ENCODE data around the gene ACSL1. TPM values are rescaled to one million over a fixed set of nuclear protein-coding genes. Genes with fewer than 3 reads are reported as not detected.
"Not testable (repeated sequence)": the region's sequence is repeated elsewhere in the genome, so short reads cannot be mapped to it uniquely, and the experiment has no call there.

The ACSL1 gene
- total RNA-seq, 2 donors from 2014 or later, result 3.8 to 5.2 TPM

- 89 to 94% methylated on average over 6 to 7 of the region's 7 CpGs for WGBS, 2 experiments (ENCODE audit: insufficient coverage in 1 of 2, insufficient read length in 1 of 2)
- Mint-ChIP-seq H3K4me3 (no peak overlapping the region), H3K36me3 (ENCODE audit: low read depth) (no peaks in the 10 kb centered on the region), H3K27ac (no peak overlapping the region), H3K27me3 (ENCODE audit: insufficient read depth) (peaks cover 10% of the 10 kb centered on the region), H3K9me3 (no peaks in the 10 kb centered on the region), H3K4me1 (no peaks in the 10 kb centered on the region)
- DNase-seq, result no peak
- Histone ChIP-seq H3K36me3 (ENCODE audit: control insufficient read depth, insufficient read depth, low read length) (no peaks in the 10 kb centered on the region), H3K9me3 (ENCODE audit: control insufficient read depth, low read length) (no peaks in the 10 kb centered on the region), H3K27ac (ENCODE audit: low read depth, low read length) (no peak overlapping the region), H3K9ac (ENCODE audit: extremely low read depth, low read length, poor library complexity, severe bottlenecking) (no peak overlapping the region), H3K27me3 (ENCODE audit: control insufficient read depth, insufficient read depth, low read length, poor library complexity, severe bottlenecking) (no peaks in the 10 kb centered on the region), H3K4me3 (ENCODE audit: low read length) (no peak overlapping the region), H3K4me1 (ENCODE audit: control insufficient read depth, insufficient read depth, low read length) (no peaks in the 10 kb centered on the region)
- no peak for TF ChIP-seq CTCF (conservative IDR thresholded peaks at IDR 0.05)
Measured at GRCh38 chr4:184845367-184846021, 19.7 kb upstream of the ACSL1 start.

GRCh38 chr4:184844742-184845141 lies 19.0 kb upstream of the ACSL1 start:
- Mint-ChIP-seq H3K27me3 (ENCODE audit: insufficient read depth) (peaks cover 10% of the 10 kb centered on the region), H3K4me1 (no peaks in the 10 kb centered on the region), H3K4me3 (no peak overlapping the region), H3K36me3 (ENCODE audit: low read depth) (no peaks in the 10 kb centered on the region), H3K27ac (no peak overlapping the region), H3K9me3 (no peaks in the 10 kb centered on the region)
- H3K27me3 ChIP-seq (ENCODE audit: control insufficient read depth, insufficient read depth, low read length, poor library complexity, severe bottlenecking), result no peaks in the 10 kb centered on the region
- no peak overlapping the region for H3K9ac ChIP-seq (ENCODE audit: extremely low read depth, low read length, poor library complexity, severe bottlenecking)
- no peaks in the 10 kb centered on the region for H3K36me3 ChIP-seq (ENCODE audit: control insufficient read depth, insufficient read depth, low read length)
- DNase-seq, result no peak
- H3K27ac ChIP-seq (ENCODE audit: low read depth, low read length), result no peak overlapping the region
- H3K4me1 ChIP-seq (ENCODE audit: control insufficient read depth, insufficient read depth, low read length), result no peaks in the 10 kb centered on the region
- H3K9me3 ChIP-seq (ENCODE audit: control insufficient read depth, low read length), result no peaks in the 10 kb centered on the region
- no peak for TF ChIP-seq CTCF (conservative IDR thresholded peaks at IDR 0.05)
- H3K4me3 ChIP-seq (ENCODE audit: low read length), result no peak overlapping the region
- WGBS, 2 experiments (ENCODE audit: insufficient coverage in 1 of 2, insufficient read length in 1 of 2), result 67% methylated on average over 1 of the region's 1 CpG; no CpG with 5 or more reads in 1 of the 2 experiments

GRCh38 chr4:184843984-184844554 lies 18.3 kb upstream of the ACSL1 start:
- H3K9me3 Mint-ChIP-seq, result no peaks in the 10 kb centered on the region
- H3K9me3 ChIP-seq (ENCODE audit: control insufficient read depth, low read length), result no peaks in the 10 kb centered on the region
- WGBS, 2 experiments (ENCODE audit: insufficient coverage in 1 of 2, insufficient read length in 1 of 2), result 88 to 89% methylated on average over 13 to 16 of the region's 16 CpGs
- no peaks in the 10 kb centered on the region for H3K4me1 Mint-ChIP-seq
- no peak overlapping the region for H3K9ac ChIP-seq (ENCODE audit: extremely low read depth, low read length, poor library complexity, severe bottlenecking)
- no peak overlapping the region for H3K4me3 Mint-ChIP-seq
- no peaks in the 10 kb centered on the region for H3K36me3 Mint-ChIP-seq (ENCODE audit: low read depth)
- no peaks in the 10 kb centered on the region for H3K36me3 ChIP-seq (ENCODE audit: control insufficient read depth, insufficient read depth, low read length)
- H3K4me3 ChIP-seq (ENCODE audit: low read length), result no peak overlapping the region
- H3K27me3 ChIP-seq (ENCODE audit: control insufficient read depth, insufficient read depth, low read length, poor library complexity, severe bottlenecking), result no peaks in the 10 kb centered on the region
- no peak overlapping the region for H3K27ac Mint-ChIP-seq
- peaks cover 10% of the 10 kb centered on the region for H3K27me3 Mint-ChIP-seq (ENCODE audit: insufficient read depth)
- no peak for TF ChIP-seq CTCF (conservative IDR thresholded peaks at IDR 0.05)
- H3K4me1 ChIP-seq (ENCODE audit: control insufficient read depth, insufficient read depth, low read length), result no peaks in the 10 kb centered on the region
- DNase-seq, result no peak
- H3K27ac ChIP-seq (ENCODE audit: low read depth, low read length), result no peak overlapping the region

GRCh38 chr4:184839075-184839399 lies 13.3 kb upstream of the ACSL1 start:
- 94 to 96% methylated on average over 3 to 6 of the region's 6 CpGs for WGBS, 2 experiments (ENCODE audit: insufficient coverage in 1 of 2, insufficient read length in 1 of 2)
- H3K9me3 ChIP-seq (ENCODE audit: control insufficient read depth, low read length); H3K4me1 ChIP-seq (ENCODE audit: control insufficient read depth, insufficient read depth, low read length); H3K4me3 Mint-ChIP-seq; H3K27ac Mint-ChIP-seq; H3K36me3 ChIP-seq (ENCODE audit: control insufficient read depth, insufficient read depth, low read length); H3K4me1 Mint-ChIP-seq; H3K36me3 Mint-ChIP-seq (ENCODE audit: low read depth); H3K27ac ChIP-seq (ENCODE audit: low read depth, low read length); H3K9ac ChIP-seq (ENCODE audit: extremely low read depth, low read length, poor library complexity, severe bottlenecking); H3K9me3 Mint-ChIP-seq; H3K27me3 ChIP-seq (ENCODE audit: control insufficient read depth, insufficient read depth, low read length, poor library complexity, severe bottlenecking); DNase-seq; H3K4me3 ChIP-seq (ENCODE audit: low read length): not testable (repeated sequence)
- H3K27me3 Mint-ChIP-seq (ENCODE audit: insufficient read depth), result peaks cover 10% of the 10 kb centered on the region
